HEK293 (cell line): ENCODE measurements around the gene TMEM231.

Experiments
- CTCF ChIA-PET: fragments of 350-600 bp; formaldehyde crosslinking; extraction: SDS; loops from one replicate; lab custom pipeline; 2021; ENCODE audit warnings: antibody characterized with exemption; lab: Yijun Ruan, JAX
- POLR2A ChIA-PET: fragments of 300-600 bp; formaldehyde crosslinking; extraction: SDS; loops from one replicate; lab custom pipeline; 2020; ENCODE audit warnings: antibody characterized with exemption, inconsistent platforms; lab: Yijun Ruan, JAX
- H3K27ac ChIP-seq: fragments of 200-500 bp; sonication (Bioruptor generic); 2 replicates; pipeline ENCODE4 v1.5.1; 2014; ENCODE audit warnings: low read depth, low read length, control low read depth, inconsistent platforms; ENCODE audit errors: extremely low read depth
- H3K36me3 ChIP-seq, 2 experiments: fragments of 200-500 bp in 1 of 2; sonication (Bioruptor generic) in 1 of 2; 1 replicate in 1 of 2; 2 replicates in 1 of 2; pipeline ENCODE4 v1.5.1; 2014 to 2017; ENCODE audit warnings: inconsistent platforms in 2 of 2, low read length in 2 of 2; ENCODE audit not compliant: control insufficient read depth in 2 of 2, insufficient read depth in 1 of 2
- H3K4me1 ChIP-seq: fragments of 200-500 bp; sonication (Bioruptor generic); 2 replicates; pipeline ENCODE4 v1.5.1; 2014; ENCODE audit warnings: mild to moderate bottlenecking, low read length, inconsistent platforms; ENCODE audit not compliant: control insufficient read depth, insufficient read depth
- H3K4me3 ChIP-seq: 2 replicates; pipeline ENCODE4 v1.5.1; 2011; ENCODE audit warnings: low read depth, mild to moderate bottlenecking, control low read depth, low read length, moderate library complexity
- H3K9me3 ChIP-seq: fragments of 200-500 bp; sonication (Bioruptor generic); 2 replicates; pipeline ENCODE4 v1.5.1; 2014; ENCODE audit warnings: low read depth, low read length, inconsistent platforms; ENCODE audit not compliant: control insufficient read depth, insufficient read depth
- CTCF ChIP-seq: fragments of 450-650 bp; formaldehyde crosslinking; IDR thresholded peaks from 2 replicates; pipeline ENCODE4 v1.5.1; 2016; ENCODE audit warnings: missing biosample characterization, missing genetic modification characterization
- IKZF3 ChIP-seq: fragments of 450-650 bp; IDR thresholded peaks from 2 replicates; pipeline ENCODE4 v1.5.0; 2018; ENCODE audit warnings: missing biosample characterization, mild to moderate bottlenecking, missing genetic modification characterization, moderate library complexity
- KLF10 ChIP-seq: fragments of 450-650 bp; IDR thresholded peaks from 2 replicates; pipeline ENCODE4 v1.5.1; 2018; ENCODE audit warnings: missing biosample characterization, mild to moderate bottlenecking, missing genetic modification characterization
- KLF7 ChIP-seq: fragments of 450-650 bp; formaldehyde crosslinking; IDR thresholded peaks from 2 replicates; pipeline ENCODE4 v1.5.1; 2016; ENCODE audit warnings: missing biosample characterization, missing genetic modification characterization, borderline replicate concordance
- MZF1 ChIP-seq: fragments of 450-650 bp; formaldehyde crosslinking; IDR thresholded peaks from 2 replicates; pipeline ENCODE4 v1.5.1; 2017; ENCODE audit warnings: missing biosample characterization, missing genetic modification characterization, borderline replicate concordance
- PRDM2 ChIP-seq: fragments of 450-650 bp; formaldehyde crosslinking; IDR thresholded peaks from 2 replicates; pipeline ENCODE4 v1.5.1; 2016; ENCODE audit warnings: missing biosample characterization, missing genetic modification characterization, borderline replicate concordance
- SCRT1 ChIP-seq: fragments of 450-650 bp; formaldehyde crosslinking; IDR thresholded peaks from 2 replicates; pipeline ENCODE4 v1.5.1; 2016; ENCODE audit warnings: missing biosample characterization, missing genetic modification characterization, borderline replicate concordance
- SCRT2 ChIP-seq: fragments of 450-650 bp; formaldehyde crosslinking; IDR thresholded peaks from 2 replicates; pipeline ENCODE4 v1.5.1; 2016; ENCODE audit warnings: missing biosample characterization, missing genetic modification characterization
- ZBTB17 ChIP-seq: fragments of 450-650 bp; formaldehyde crosslinking; IDR thresholded peaks from 2 replicates; pipeline ENCODE4 v1.5.1; 2016; ENCODE audit warnings: missing biosample characterization, missing genetic modification characterization
- ZBTB7A ChIP-seq: fragments of 450-650 bp; formaldehyde crosslinking; IDR thresholded peaks from 2 replicates; pipeline ENCODE4 v1.5.1; 2016; ENCODE audit warnings: low read depth, missing biosample characterization, missing genetic modification characterization
- ZFHX2 ChIP-seq: fragments of 450-650 bp; formaldehyde crosslinking; conservative IDR thresholded peaks from 2 replicates; pipeline ENCODE4 v1.5.1; 2016; ENCODE audit warnings: missing biosample characterization, missing genetic modification characterization
- ZIC2 ChIP-seq: fragments of 450-650 bp; formaldehyde crosslinking; IDR thresholded peaks from 2 replicates; pipeline ENCODE4 v1.5.1; 2016; ENCODE audit warnings: missing biosample characterization, missing genetic modification characterization
- ZNF140 ChIP-seq: fragments of 450-650 bp; formaldehyde crosslinking; IDR thresholded peaks from 2 replicates; pipeline ENCODE4 v1.5.1; 2016; ENCODE audit warnings: missing biosample characterization, missing genetic modification characterization
- ZNF202 ChIP-seq: fragments of 450-650 bp; formaldehyde crosslinking; IDR thresholded peaks from 2 replicates; pipeline ENCODE4 v1.5.1; 2016; ENCODE audit warnings: missing biosample characterization, missing genetic modification characterization, borderline replicate concordance
- ZNF24 ChIP-seq: fragments of 450-650 bp; formaldehyde crosslinking; IDR thresholded peaks from 2 replicates; pipeline ENCODE4 v1.5.1; 2016; ENCODE audit warnings: missing biosample characterization, missing genetic modification characterization
- ZNF324 ChIP-seq: fragments of 450-650 bp; formaldehyde crosslinking; IDR thresholded peaks from 2 replicates; pipeline ENCODE4 v1.5.1; 2016; ENCODE audit warnings: missing biosample characterization, missing genetic modification characterization
- ZNF398 ChIP-seq: fragments of 450-650 bp; formaldehyde crosslinking; IDR thresholded peaks from 2 replicates; pipeline ENCODE4 v1.5.1; 2017; ENCODE audit warnings: missing biosample characterization, missing genetic modification characterization
- ZNF404 ChIP-seq: fragments of 450-650 bp; formaldehyde crosslinking; IDR thresholded peaks from 2 replicates; pipeline ENCODE4 v1.5.1; 2017; ENCODE audit warnings: missing biosample characterization, missing genetic modification characterization
- ZNF423 ChIP-seq: fragments of 450-650 bp; formaldehyde crosslinking; IDR thresholded peaks from 2 replicates; pipeline ENCODE4 v1.5.1; 2016; ENCODE audit warnings: missing biosample characterization, missing genetic modification characterization
- ZNF660 ChIP-seq: fragments of 450-650 bp; IDR thresholded peaks from 2 replicates; pipeline ENCODE4 v1.5.1; 2018; ENCODE audit warnings: missing biosample characterization, mild to moderate bottlenecking, missing genetic modification characterization
- ZNF670 ChIP-seq: fragments of 450-650 bp; formaldehyde crosslinking; IDR thresholded peaks from 2 replicates; pipeline ENCODE4 v1.5.1; 2016; ENCODE audit warnings: missing biosample characterization, missing genetic modification characterization, low read depth
- ZNF777 ChIP-seq: fragments of 450-650 bp; formaldehyde crosslinking; IDR thresholded peaks from 2 replicates; pipeline ENCODE4 v1.5.1; 2017; ENCODE audit warnings: missing biosample characterization, missing genetic modification characterization, borderline replicate concordance
- ZSCAN5A ChIP-seq: fragments of 450-650 bp; formaldehyde crosslinking; IDR thresholded peaks from 2 replicates; pipeline ENCODE4 v1.5.1; 2016; ENCODE audit warnings: missing biosample characterization, missing genetic modification characterization

The TMEM231 gene

GRCh38 chr16:75567911-75568310 is 11.9 kb upstream of the TMEM231 start (continued):
- TF ChIP-seq PRDM2 (tag by site-specific recombination) (no peak), MZF1 (tag by site-specific recombination) (no peak), IKZF3 (tag by site-specific recombination) (no peak), ZNF202 (tag by site-specific recombination) (no peak)

- Histone ChIP-seq H3K9me3 (no peaks in the 10 kb centered on the region), H3K4me1 (no peaks in the 10 kb centered on the region), H3K27ac (peak overlapping the region; percentile 40; the same call in 1 of the 2 replicates), H3K36me3 (peaks cover 12 to 45% of the 10 kb centered on the region in 2 experiments; a peak in 2 of 3 replicates), H3K4me3 (peak overlapping the region; percentile 88)
- CTCF ChIA-PET: interaction anchor here (1.5 kb wide), 1 partner anchor 50 kb away, joined by 5 read pairs; no protein-coding TSS in a partner anchor
- POLR2A ChIA-PET: interaction anchor here (2.9 to 3.4 kb wide), 4 partner anchors 11 to 81 kb away, joined by 12 to 26 read pairs (median 20); partner anchors contain the start of genes ADAT1, KARS1, TERF2IP and TMEM231
- TF ChIP-seq ZNF777 (tag by site-specific recombination): 0 out of 2 replicates have a peak, but pooled peaks have one; percentile 0
- no peak for TF ChIP-seq ZNF24
- no peak for TF ChIP-seq KLF7
- TF ChIP-seq SCRT1 (tag by site-specific recombination): peak; percentile 71
- TF ChIP-seq ZNF423 (tag by site-specific recombination): no peak
- no peak for TF ChIP-seq ZNF404 (tag by site-specific recombination)
- TF ChIP-seq ZNF324 (tag by site-specific recombination): no peak
- TF ChIP-seq ZNF670 (tag by site-specific recombination): no peak
- TF ChIP-seq ZSCAN5A (tag by site-specific recombination): no peak
- peak; percentile 17; the same call in 1 of the 2 replicates for TF ChIP-seq ZBTB17
- TF ChIP-seq ZNF398 (tag by site-specific recombination): no peak
- peak; percentile 96 for TF ChIP-seq SCRT2 (tag by site-specific recombination)
- TF ChIP-seq ZNF140 (tag by site-specific recombination): no peak
- TF ChIP-seq ZIC2 (tag by site-specific recombination): no peak
- no peak for TF ChIP-seq ZNF660 (tag by site-specific recombination)
- no peak for TF ChIP-seq ZBTB7A
- no peak for TF ChIP-seq CTCF (tag by site-specific recombination)
- TF ChIP-seq KLF10 (tag by site-specific recombination): no peak
- TF ChIP-seq ZFHX2 (tag by site-specific recombination): no peak
Measured at GRCh38 chr16:75566758-75567255, 10.8 kb upstream of the TMEM231 start.
